WTC11 (cell line): ENCODE results near the gene SLC19A1.

Experiments used
- CREB1 ChIP-seq: sonication (generic); formaldehyde crosslinking; IDR thresholded peaks from 2 replicates; pipeline ENCODE4 v1.8.0; 2023; ENCODE audit warnings: mild to moderate bottlenecking, missing genetic modification reagents
- CTCF ChIP-seq: fragments of 200-600 bp; IDR thresholded peaks from 2 replicates; pipeline ENCODE4 v1.8.0; 2022; ENCODE audit warnings: antibody characterized with exemption
- FOXJ3 ChIP-seq: sonication (generic); formaldehyde crosslinking; IDR thresholded peaks from 2 replicates; pipeline ENCODE4 v1.9.0; 2021; ENCODE audit warnings: missing genetic modification reagents, mild to moderate bottlenecking, borderline replicate concordance
- KAT7 ChIP-seq: sonication (generic); formaldehyde crosslinking; IDR thresholded peaks from 2 replicates; pipeline ENCODE4 v1.8.1; 2023; ENCODE audit warnings: missing genetic modification reagents, mild to moderate bottlenecking, borderline replicate concordance
- SP1 ChIP-seq: sonication (generic); formaldehyde crosslinking; conservative IDR thresholded peaks from 2 replicates; pipeline ENCODE4 v1.8.1; 2022; ENCODE audit warnings: missing genetic modification reagents
- USF2 ChIP-seq: sonication (generic); formaldehyde crosslinking; IDR thresholded peaks from 2 replicates; pipeline ENCODE4 v1.8.1; 2023; ENCODE audit warnings: mild to moderate bottlenecking, missing genetic modification reagents, moderate library complexity
- ZNF281 ChIP-seq: sonication (generic); formaldehyde crosslinking; IDR thresholded peaks from 2 replicates; pipeline ENCODE4 v1.8.0; 2023; ENCODE audit warnings: mild to moderate bottlenecking, missing genetic modification reagents
- ZNF512 ChIP-seq: sonication (generic); formaldehyde crosslinking; IDR thresholded peaks from 2 replicates; pipeline ENCODE4 v1.8.1; 2022; ENCODE audit warnings: missing genetic modification reagents, borderline replicate concordance

GRCh38 chr21:45481977-45482898 lies 60.0 kb downstream of the SLC19A1 start:
- no peak for TF ChIP-seq CTCF
- no peak for TF ChIP-seq USF2
- no peak for TF ChIP-seq FOXJ3 (CRISPR knock-in tag)
- no peak for TF ChIP-seq ZNF512 (CRISPR knock-in tag)
- TF ChIP-seq CREB1 (CRISPR knock-in tag) = no peak
- no peak for TF ChIP-seq ZNF281 (CRISPR knock-in tag)
- no peak for TF ChIP-seq SP1 (CRISPR knock-in tag)
- no peak for TF ChIP-seq KAT7 (CRISPR knock-in tag)
